AG10803 (cell line): ENCODE results near the gene PHYHD1.

ENCODE experiments used
- DNase-seq: peaks from one replicate; pipeline ENCODE4 v3.0.0; 2010; ENCODE audit warnings: low read depth
- H3K4me3 ChIP-seq: 2 replicates; pipeline ENCODE4 v1.5.1; 2011; ENCODE audit warnings: mild to moderate bottlenecking, low read length, control low read depth
- TF ChIP-seq, protein P1 (sequence below): conservative IDR thresholded peaks from 2 replicates; pipeline ENCODE4 v1.5.1; 2011; ENCODE audit warnings: mild to moderate bottlenecking, low read length, control low read depth, inconsistent platforms

PHYHD1 gene

DNA sequence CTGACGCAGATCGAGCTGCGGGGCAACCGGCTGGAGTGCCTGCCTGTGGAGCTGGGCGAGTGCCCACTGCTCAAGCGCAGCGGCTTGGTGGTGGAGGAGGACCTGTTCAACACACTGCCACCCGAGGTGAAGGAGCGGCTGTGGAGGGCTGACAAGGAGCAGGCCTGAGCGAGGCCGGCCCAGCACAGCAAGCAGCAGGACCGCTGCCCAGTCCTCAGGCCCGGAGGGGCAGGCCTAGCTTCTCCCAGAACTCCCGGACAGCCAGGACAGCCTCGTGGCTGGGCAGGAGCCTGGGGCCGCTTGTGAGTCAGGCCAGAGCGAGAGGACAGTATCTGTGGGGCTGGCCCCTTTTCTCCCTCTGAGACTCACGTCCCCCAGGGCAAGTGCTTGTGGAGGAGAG, 4.6 kb upstream of the PHYHD1 start:
- peak; percentile 27 for DNase-seq
- TF ChIP-seq, protein P1, sequence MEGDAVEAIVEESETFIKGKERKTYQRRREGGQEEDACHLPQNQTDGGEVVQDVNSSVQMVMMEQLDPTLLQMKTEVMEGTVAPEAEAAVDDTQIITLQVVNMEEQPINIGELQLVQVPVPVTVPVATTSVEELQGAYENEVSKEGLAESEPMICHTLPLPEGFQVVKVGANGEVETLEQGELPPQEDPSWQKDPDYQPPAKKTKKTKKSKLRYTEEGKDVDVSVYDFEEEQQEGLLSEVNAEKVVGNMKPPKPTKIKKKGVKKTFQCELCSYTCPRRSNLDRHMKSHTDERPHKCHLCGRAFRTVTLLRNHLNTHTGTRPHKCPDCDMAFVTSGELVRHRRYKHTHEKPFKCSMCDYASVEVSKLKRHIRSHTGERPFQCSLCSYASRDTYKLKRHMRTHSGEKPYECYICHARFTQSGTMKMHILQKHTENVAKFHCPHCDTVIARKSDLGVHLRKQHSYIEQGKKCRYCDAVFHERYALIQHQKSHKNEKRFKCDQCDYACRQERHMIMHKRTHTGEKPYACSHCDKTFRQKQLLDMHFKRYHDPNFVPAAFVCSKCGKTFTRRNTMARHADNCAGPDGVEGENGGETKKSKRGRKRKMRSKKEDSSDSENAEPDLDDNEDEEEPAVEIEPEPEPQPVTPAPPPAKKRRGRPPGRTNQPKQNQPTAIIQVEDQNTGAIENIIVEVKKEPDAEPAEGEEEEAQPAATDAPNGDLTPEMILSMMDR = no peak
- no peak overlapping the region for H3K4me3 ChIP-seq

DNA sequence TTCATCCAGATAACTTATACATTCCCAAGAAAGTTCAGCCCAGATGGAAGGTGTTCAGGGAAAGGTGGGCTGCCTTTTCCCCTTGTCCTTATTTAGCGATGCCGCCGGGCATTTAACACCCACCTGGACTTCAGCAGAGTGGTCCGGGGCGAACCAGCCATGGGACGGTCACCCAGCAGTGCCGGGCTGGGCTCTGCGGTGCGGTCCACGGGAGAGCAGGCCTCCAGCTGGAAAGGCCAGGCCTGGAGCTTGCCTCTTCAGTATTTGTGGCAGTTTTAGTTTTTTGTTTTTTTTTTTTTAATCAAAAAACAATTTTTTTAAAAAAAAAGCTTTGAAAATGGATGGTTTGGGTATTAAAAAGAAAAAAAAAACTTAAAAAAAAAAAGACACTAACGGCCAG, 4.0 kb upstream of the PHYHD1 start:
- H3K4me3 ChIP-seq = no peak overlapping the region
- TF ChIP-seq, protein P1 = no peak

DNA sequence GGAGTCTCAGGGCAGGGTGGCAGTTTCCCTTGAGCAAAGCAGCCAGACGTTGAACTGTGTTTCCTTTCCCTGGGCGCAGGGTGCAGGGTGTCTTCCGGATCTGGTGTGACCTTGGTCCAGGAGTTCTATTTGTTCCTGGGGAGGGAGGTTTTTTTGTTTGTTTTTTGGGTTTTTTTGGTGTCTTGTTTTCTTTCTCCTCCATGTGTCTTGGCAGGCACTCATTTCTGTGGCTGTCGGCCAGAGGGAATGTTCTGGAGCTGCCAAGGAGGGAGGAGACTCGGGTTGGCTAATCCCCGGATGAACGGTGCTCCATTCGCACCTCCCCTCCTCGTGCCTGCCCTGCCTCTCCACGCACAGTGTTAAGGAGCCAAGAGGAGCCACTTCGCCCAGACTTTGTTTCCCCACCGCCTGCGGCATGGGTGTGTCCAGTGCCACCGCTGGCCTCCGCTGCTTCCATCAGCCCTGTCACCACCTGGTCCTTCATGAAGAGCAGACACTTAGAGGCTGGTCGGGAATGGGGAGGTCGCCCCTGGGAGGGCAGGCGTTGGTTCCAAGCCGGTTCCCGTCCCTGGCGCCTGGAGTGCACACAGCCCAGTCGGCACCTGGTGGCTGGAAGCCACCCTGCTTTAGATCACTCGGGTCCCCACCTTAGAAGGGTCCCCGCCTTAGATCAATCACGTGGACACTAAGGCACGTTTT, 3.5 kb upstream of the PHYHD1 start:
- H3K4me3 ChIP-seq = no peak overlapping the region
- TF ChIP-seq, protein P1 = no peak
- peak; percentile 88 for DNase-seq

More for the DNA sequence above, 4.0 kb upstream of the PHYHD1 start:
- DNase-seq = no peak

DNA sequence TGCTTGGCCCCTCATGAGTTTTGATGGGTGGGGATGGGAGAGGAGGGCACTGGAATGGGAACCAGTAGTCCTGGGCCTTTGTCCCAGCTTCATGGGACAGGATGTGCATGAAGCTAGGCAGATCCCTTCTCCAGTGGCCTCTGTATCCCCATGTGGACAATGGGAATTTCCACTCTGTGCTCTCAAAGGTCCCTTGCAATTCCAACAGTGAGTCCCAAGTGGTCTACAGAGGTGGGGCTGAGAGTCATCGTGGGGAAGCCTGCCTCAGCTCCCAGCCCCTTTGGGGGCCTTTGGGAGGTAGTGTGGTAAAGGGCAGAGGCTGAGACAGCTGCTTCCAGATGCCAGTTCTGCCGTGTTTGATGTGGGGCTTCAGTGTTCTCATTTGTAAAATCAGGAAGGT, 1.9 kb upstream of the PHYHD1 start:
- no peak for DNase-seq
- no peak overlapping the region for H3K4me3 ChIP-seq
- TF ChIP-seq, protein P1 = no peak

DNA sequence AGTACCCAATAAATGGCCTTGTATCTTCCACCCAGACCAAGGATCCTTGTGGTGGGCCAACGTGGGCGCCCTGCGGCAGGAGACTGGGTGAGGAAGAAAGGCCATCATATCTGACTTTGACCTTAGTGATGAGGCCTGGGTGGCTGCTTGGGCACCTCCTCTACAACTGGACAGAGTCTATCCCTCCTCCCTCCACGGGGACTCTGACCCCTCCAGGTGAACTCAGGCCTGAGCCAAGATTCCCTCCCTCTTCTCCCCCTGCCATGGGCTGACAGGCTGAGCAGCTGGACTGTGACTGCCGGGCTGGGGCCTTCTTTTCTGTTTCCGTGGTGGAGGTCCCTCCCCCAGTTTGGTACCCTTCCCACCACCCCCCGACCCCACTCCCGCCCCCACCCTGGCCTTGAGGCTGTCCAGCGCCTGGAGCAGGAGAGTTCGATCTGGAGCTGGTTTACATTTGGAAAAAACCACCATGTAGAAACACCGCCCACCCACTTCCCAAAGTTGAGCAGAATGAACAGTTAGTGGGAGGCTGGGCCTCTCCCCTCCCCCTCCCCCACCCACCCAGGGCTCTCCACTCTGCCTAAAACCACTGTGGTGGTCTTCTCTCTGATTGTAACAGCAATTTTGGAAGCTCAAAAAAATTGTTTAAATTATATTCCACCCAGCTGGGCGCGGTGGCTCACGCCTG, 1.2 kb upstream of the PHYHD1 start:
- no peak overlapping the region for H3K4me3 ChIP-seq
- no peak for DNase-seq
- TF ChIP-seq, protein P1 = no peak

DNA sequence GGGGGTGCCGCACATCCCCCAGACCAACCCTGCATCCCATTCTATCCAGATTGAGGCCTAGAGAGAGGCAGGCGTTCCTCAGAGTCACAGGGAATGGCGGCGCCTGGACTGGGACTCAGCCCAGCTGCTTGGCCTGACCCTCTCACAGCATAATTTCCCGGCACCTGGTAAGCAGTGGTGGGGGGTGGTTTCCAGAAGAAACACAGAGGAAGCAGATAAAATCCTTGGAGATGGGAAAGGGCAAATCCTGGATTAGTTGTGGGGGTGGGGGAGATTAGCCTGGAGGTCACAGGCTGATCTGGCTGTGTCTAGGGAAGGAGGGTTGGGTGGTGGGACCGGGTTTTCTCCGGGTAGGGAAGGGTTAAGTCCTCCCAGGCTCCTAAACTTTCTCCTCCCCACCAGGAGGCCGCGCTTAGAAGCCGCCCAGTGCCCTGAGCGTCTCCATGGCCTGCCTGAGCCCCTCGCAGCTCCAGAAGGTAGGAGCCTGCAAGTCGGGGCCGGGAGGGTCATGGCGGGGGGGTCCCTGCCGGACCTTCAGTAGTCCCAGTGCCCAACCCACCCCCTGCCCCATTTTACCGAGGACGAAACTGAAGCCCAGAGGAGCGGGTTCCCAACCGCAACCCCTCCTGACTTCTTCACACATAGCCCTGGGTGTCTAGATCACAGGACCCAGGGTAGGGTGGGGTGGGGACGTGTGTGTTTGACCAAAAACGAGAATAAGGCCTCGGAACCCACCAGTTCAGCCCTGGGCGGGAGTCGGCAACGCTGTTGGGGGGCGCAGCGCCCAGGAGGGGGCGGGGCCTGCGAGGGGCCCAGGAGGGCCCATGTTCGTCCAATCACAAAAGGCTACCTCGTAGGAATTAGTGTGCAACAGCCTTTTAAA, 1.3 kb downstream of the PHYHD1 start:
- TF ChIP-seq, protein P1 = peak; percentile 15
- peak overlapping the region; percentile 54 for H3K4me3 ChIP-seq

More for the DNA sequence above, 1.3 kb downstream of the PHYHD1 start:
- DNase-seq = peak; percentile 58
